ENCODE measurements around the gene CAMLG. TPM values are rescaled to one million over a fixed set of nuclear protein-coding genes. Genes with fewer than 3 reads are reported as not detected.

The CAMLG gene
- total and polyA plus RNA-seq, 9 donors, result 40.6 to 91.9 (median 67.9) TPM

DNA sequence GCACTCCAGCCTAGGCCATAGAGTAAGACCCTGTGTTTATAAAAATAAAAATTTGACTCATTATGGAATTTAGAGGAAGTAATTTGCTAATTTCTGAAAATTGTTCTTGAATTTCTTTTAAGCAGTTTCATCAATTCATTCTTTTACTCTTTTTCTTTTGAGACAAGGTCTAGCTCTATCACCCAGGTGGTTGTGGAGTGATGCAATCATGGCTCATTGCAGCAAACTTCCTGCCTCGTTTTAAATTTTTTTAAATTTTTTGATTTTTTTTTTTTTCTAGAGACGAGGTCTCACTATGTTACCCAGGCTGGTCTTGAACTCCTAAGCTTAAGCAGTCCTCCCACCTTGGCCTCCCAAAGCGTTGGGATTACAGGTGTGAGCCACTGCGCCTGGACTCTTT, 3.1 kb upstream of the CAMLG start:
- WGBS, 3 donors, result 68 to 86% (median 71%) methylated on average over 4 of the region's 4 CpGs
- no peak for DNase-seq
- no peak overlapping the region for H3K4me3 ChIP-seq
- no peaks in the 10 kb centered on the region for H3K9me3 ChIP-seq
- intact Hi-C loops (cut with DNase I), result loop anchor here in 1 of 4 donors (5.0 kb wide), 1 partner anchor 112 kb away; the partner anchor contains the start of gene C5orf24
- H3K36me3 ChIP-seq, result no peaks in the 10 kb centered on the region
- H3K27me3 ChIP-seq, result no peaks in the 10 kb centered on the region
- TF ChIP-seq, protein P1, sequence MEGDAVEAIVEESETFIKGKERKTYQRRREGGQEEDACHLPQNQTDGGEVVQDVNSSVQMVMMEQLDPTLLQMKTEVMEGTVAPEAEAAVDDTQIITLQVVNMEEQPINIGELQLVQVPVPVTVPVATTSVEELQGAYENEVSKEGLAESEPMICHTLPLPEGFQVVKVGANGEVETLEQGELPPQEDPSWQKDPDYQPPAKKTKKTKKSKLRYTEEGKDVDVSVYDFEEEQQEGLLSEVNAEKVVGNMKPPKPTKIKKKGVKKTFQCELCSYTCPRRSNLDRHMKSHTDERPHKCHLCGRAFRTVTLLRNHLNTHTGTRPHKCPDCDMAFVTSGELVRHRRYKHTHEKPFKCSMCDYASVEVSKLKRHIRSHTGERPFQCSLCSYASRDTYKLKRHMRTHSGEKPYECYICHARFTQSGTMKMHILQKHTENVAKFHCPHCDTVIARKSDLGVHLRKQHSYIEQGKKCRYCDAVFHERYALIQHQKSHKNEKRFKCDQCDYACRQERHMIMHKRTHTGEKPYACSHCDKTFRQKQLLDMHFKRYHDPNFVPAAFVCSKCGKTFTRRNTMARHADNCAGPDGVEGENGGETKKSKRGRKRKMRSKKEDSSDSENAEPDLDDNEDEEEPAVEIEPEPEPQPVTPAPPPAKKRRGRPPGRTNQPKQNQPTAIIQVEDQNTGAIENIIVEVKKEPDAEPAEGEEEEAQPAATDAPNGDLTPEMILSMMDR (IDR thresholded peaks at IDR 0.05), result no peak
- TF ChIP-seq EP300 (IDR thresholded peaks at IDR 0.05) (no peak), POLR2A (IDR thresholded peaks at IDR 0.05) (no peak)
- H3K4me1 ChIP-seq (ENCODE audit: insufficient read depth), result peaks cover 2% of the 10 kb centered on the region
- H3K27ac ChIP-seq, result no peak overlapping the region

DNA sequence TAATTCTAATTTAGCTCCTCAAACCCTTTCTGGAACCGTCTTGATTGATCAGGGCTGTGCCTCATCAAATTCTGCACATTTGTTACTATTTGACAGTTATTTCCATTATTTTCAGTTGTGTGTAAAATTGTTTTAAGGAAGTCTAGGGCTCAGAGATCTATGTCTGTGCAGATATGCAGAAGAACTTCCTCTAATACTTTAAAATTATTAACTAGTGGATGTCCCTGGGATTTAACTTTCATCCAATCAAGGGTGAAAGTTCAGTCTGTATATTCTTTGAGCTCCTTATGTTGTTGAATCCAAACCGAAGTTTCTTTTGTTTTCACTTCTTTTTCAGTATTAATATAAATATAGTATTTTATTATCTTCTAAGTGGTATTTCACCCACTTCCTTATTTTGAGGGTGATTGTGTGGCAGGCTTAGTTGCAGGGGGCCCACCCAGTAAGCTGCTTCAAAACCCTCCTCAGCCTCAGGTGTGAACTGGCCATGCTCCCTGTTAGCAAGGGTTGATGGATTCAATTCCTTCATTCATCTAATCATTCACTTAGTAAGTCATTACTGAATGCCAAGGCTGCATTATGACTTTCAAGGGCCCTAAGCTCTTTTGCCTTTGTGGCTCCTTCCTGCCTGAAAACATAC, 2.1 kb upstream of the CAMLG start:
- TF ChIP-seq, protein P1 (IDR thresholded peaks at IDR 0.05), result no peak
- no peak for TF ChIP-seq POLR2A (IDR thresholded peaks at IDR 0.05)
- TF ChIP-seq EP300 (IDR thresholded peaks at IDR 0.05), result no peak
- Histone ChIP-seq H3K4me1 (ENCODE audit: insufficient read depth) (peaks cover 2% of the 10 kb centered on the region), H3K27me3 (no peaks in the 10 kb centered on the region), H3K4me3 (no peak overlapping the region), H3K27ac (no peak overlapping the region), H3K9me3 (no peaks in the 10 kb centered on the region), H3K36me3 (no peaks in the 10 kb centered on the region)
- 34 to 53% (median 51%) methylated on average over 2 of the region's 2 CpGs for WGBS, 3 donors
- intact Hi-C loops (cut with DNase I), result loop anchor here in 1 of 4 donors (5.0 kb wide), 1 partner anchor 111 kb away; the partner anchor contains the start of gene C5orf24
- DNase-seq, result no peak

DNA sequence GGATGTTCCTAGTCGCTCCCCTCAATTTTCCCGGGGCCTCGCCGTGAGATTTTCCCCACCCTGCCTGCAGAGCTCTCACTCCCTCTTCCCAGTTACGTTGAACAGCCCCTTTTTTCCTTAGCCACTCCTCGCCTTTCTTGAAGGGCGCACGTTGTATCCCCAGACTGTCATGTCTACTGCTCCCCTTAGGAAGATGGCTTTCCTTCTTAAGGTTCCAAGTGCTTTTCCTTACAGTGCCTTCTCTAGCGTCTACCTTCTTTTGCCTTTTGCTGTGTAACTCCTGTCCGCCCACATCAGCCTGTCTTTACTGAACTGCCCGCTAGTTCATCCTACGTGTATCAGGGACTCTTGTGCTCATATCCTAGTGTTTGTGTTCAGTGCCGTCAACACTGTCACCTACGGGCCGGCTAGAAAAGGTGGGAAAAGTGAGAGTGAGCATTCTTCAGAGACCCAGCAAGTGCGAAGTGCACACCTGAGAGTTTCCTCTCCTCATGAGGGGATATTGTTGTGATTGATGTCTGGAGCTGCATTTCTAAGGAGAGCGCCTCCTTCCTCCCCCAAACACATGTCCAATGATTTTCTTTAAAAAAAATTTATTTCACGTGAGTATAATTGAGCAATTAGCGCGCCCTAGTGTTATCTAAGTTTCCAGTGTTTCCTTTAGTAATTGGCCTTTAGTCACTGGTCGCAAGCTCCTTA, 764 bp downstream of the CAMLG start:
- intact Hi-C loops (cut with DNase I), result loop anchor here in 1 of 4 donors (5.0 kb wide), 1 partner anchor 108 kb away; the partner anchor contains the start of gene C5orf24
- WGBS, 3 donors, result 2% methylated on average over 21 of the region's 21 CpGs
- peak in 2 of 5 donors; percentile 18 to 31 for DNase-seq
- H3K9me3 ChIP-seq, result no peaks in the 10 kb centered on the region
- H3K36me3 ChIP-seq, result no peaks in the 10 kb centered on the region
- peak overlapping the region; percentile 61 for H3K4me3 ChIP-seq
- peaks cover 2% of the 10 kb centered on the region for H3K4me1 ChIP-seq (ENCODE audit: insufficient read depth)
- H3K27me3 ChIP-seq, result no peaks in the 10 kb centered on the region
- no peak for TF ChIP-seq EP300 (IDR thresholded peaks at IDR 0.05)
- TF ChIP-seq POLR2A (IDR thresholded peaks at IDR 0.05), result no peak
- TF ChIP-seq, protein P1 (IDR thresholded peaks at IDR 0.05), result no peak
- peak overlapping the region; percentile 67 to 94 for H3K27ac ChIP-seq

DNA sequence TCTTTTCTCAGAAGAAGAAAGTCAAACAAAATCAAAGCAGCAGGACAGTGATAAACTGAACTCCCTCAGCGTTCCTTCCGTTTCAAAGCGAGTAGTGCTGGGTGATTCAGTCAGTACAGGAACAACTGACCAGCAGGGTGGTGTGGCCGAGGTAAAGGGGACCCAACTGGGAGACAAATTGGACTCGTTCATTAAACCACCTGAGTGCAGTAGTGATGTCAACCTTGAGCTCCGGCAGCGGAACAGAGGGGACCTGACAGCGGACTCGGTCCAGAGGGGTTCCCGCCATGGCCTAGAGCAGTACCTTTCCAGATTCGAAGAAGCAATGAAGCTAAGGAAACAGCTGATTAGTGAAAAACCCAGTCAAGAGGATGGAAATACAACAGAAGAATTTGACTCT, 2.7 kb downstream of the CAMLG start:
- H3K4me3 ChIP-seq, result no peak overlapping the region
- H3K27me3 ChIP-seq, result no peaks in the 10 kb centered on the region
- H3K27ac ChIP-seq, result no peak overlapping the region
- H3K4me1 ChIP-seq (ENCODE audit: insufficient read depth), result peaks cover 2% of the 10 kb centered on the region
- DNase-seq, result no peak
- intact Hi-C loops (cut with DNase I), result loop anchor here in 2 of 4 donors (5.0 to 10.0 kb wide), 2 partner anchors 164 to 166 kb away; partner anchors contain the start of gene PCBD2 (in 2 of the 2)
- TF ChIP-seq POLR2A (IDR thresholded peaks at IDR 0.05) (no peak), EP300 (IDR thresholded peaks at IDR 0.05) (no peak)
- TF ChIP-seq, protein P1 (IDR thresholded peaks at IDR 0.05), result no peak
- no peaks in the 10 kb centered on the region for H3K9me3 ChIP-seq
- whole genome bisulfite sequencing, 3 donors, result 82 to 90% (median 88%) methylated on average over 11 of the region's 11 CpGs
- no peaks in the 10 kb centered on the region for H3K36me3 ChIP-seq
